Mesendoderm (in vitro differentiated cells): ENCODE data around the gene CTXN3.

Source experiments
- DNase-seq: peaks from one replicate; pipeline ENCODE4 v3.0.0; 2013
- H2AK5ac ChIP-seq: 2 replicates; pipeline ENCODE4 v1.6.1; 2013; ENCODE audit warnings: low read length, inconsistent platforms
- H2BK120ac ChIP-seq: 2 replicates; pipeline ENCODE4 v1.6.1; 2013; ENCODE audit warnings: low read depth, mild to moderate bottlenecking, low read length, moderate library complexity, mixed read lengths
- H2BK15ac ChIP-seq: replicated peaks from 2 replicates; pipeline ENCODE4 v1.6.1; 2013; ENCODE audit warnings: low read depth, mild to moderate bottlenecking, moderate library complexity
- H2BK5ac ChIP-seq: 2 replicates; pipeline ENCODE4 v1.6.1; 2013; ENCODE audit warnings: low read length, inconsistent platforms
- H3K18ac ChIP-seq: 2 replicates; pipeline ENCODE4 v1.6.1; 2013; ENCODE audit warnings: mild to moderate bottlenecking, low read length, mixed read lengths
- H3K23ac ChIP-seq: one replicate; pipeline ENCODE4 v1.6.1; 2013; ENCODE audit warnings: low read length
- H3K27ac ChIP-seq: 2 replicates; pipeline ENCODE4 v1.5.1; 2013; ENCODE audit warnings: low read depth, mild to moderate bottlenecking, inconsistent platforms, low read length, moderate library complexity
- H3K27me3 ChIP-seq: 2 replicates; pipeline ENCODE4 v1.6.1; 2013; ENCODE audit warnings: low read length, control low read depth, mild to moderate bottlenecking, inconsistent platforms; ENCODE audit not compliant: insufficient read depth, poor library complexity
- H3K36me3 ChIP-seq: 2 replicates; pipeline ENCODE4 v1.6.1; 2013; ENCODE audit warnings: low read length, inconsistent platforms; ENCODE audit not compliant: control insufficient read depth, insufficient read depth
- H3K4ac ChIP-seq: one replicate; pipeline ENCODE4 v1.6.1; 2013; ENCODE audit warnings: low read depth, mild to moderate bottlenecking, low read length, moderate library complexity
- H3K4me1 ChIP-seq: 2 replicates; pipeline ENCODE4 v1.6.1; 2013; ENCODE audit warnings: low read depth, low read length, inconsistent platforms; ENCODE audit not compliant: control insufficient read depth
- H3K4me2 ChIP-seq: 2 replicates; pipeline ENCODE4 v1.6.1; 2013; ENCODE audit warnings: low read length
- H3K4me3 ChIP-seq: 2 replicates; pipeline ENCODE4 v1.5.1; 2013; ENCODE audit warnings: mild to moderate bottlenecking, low read length
- H3K56ac ChIP-seq: one replicate; pipeline ENCODE4 v1.6.1; 2013; ENCODE audit warnings: low read length
- H3K79me1 ChIP-seq: 2 replicates; pipeline ENCODE4 v1.6.1; 2013; ENCODE audit warnings: low read length, inconsistent platforms
- H3K79me2 ChIP-seq: 2 replicates; pipeline ENCODE4 v1.6.1; 2013; ENCODE audit warnings: mild to moderate bottlenecking, low read length; ENCODE audit not compliant: control insufficient read depth, insufficient read depth
- H3K9ac ChIP-seq: 2 replicates; pipeline ENCODE4 v1.6.1; 2013; ENCODE audit warnings: low read length, inconsistent platforms
- H4K5ac ChIP-seq: one replicate; pipeline ENCODE4 v1.6.1; 2013; ENCODE audit warnings: low read length
- H4K8ac ChIP-seq: one replicate; pipeline ENCODE4 v1.6.1; 2013; ENCODE audit warnings: low read depth, mild to moderate bottlenecking, control low read depth, low read length, moderate library complexity
- WGBS: extraction: QIAGEN DNeasy Blood & Tissue Kit; methylation state at CpG from one replicate; pipeline ENCODE4 v1.1.7; 2013; ENCODE audit warnings: low lambda C conversion rate, missing lambda C conversion rate; ENCODE audit not compliant: insufficient coverage; ENCODE audit errors: extremely low coverage; 5-methylcytosine and 5-hydroxymethylcytosine counted together

CTXN3 gene

DNA sequence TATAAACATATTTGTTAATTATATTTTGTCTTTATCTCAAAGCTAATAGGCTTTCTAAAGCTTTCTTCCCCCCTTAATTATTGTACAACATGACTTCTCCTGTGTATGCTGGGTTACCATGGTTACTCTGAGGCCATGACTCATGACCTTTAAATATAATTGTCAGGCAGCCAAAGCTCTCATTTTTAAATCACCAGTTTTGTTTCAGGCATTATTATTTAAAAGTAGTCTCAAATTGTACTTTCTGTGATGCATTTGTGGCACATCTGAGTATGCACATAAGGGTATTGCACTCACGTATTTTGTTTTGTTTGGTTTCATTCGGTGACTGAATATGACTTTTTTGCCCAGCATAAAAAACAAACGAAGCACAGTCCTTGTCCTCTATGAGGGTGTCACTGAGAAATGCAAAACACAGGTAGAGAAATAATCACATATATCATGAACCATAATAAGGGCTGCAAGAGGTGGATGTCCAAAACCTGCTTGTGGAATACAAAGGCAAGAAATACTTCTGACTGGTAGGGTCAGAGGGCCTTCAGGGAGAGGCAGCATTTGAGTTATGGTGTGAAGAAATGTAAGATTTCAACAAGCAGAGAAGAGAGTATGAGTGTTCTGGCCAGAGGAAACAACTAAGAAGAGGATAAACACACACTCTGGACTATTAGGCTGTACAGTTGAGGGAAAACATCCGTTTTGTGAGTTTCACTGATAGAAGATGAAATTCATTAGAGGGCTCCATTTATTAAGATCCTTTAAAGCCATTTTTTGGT is 56.4 kb downstream of the CTXN3 start:
- Histone ChIP-seq H3K27me3 (no peaks in the 10 kb centered on the region), H3K56ac (no peak overlapping the region), H3K18ac (no peak overlapping the region), H4K8ac (no peak overlapping the region), H3K36me3 (no peaks in the 10 kb centered on the region), H3K79me1 (no peaks in the 10 kb centered on the region), H2BK15ac (no peak overlapping the region), H3K4me2 (no peak overlapping the region), H3K9ac (no peak overlapping the region), H3K79me2 (no peaks in the 10 kb centered on the region), H2AK5ac (no peak overlapping the region), H3K4me3 (no peak overlapping the region), H3K4ac (no peak overlapping the region), H4K5ac (no peak overlapping the region), H2BK5ac (no peak overlapping the region), H2BK120ac (no peak overlapping the region), H3K27ac (no peak overlapping the region), H3K4me1 (no peaks in the 10 kb centered on the region), H3K23ac (no peak overlapping the region)
- DNase-seq, result peak; percentile 62
- no CpG with 5 or more reads among the region's 4 CpGs for WGBS

GRCh38 chr5:127706691-127707090 is 57.8 kb downstream of the CTXN3 start:
- H3K4ac ChIP-seq, result no peak overlapping the region
- no peak overlapping the region for H2BK5ac ChIP-seq
- no peaks in the 10 kb centered on the region for H3K79me1 ChIP-seq
- H3K4me2 ChIP-seq, result no peak overlapping the region
- no peak overlapping the region for H2BK120ac ChIP-seq
- DNase-seq, result no peak
- H3K36me3 ChIP-seq, result no peaks in the 10 kb centered on the region
- H3K27ac ChIP-seq, result no peak overlapping the region
- no peak overlapping the region for H4K8ac ChIP-seq
- no peak overlapping the region for H2BK15ac ChIP-seq
- WGBS, result no CpG with 5 or more reads among the region's 1 CpG
- no peak overlapping the region for H3K23ac ChIP-seq
- no peak overlapping the region for H4K5ac ChIP-seq
- H3K27me3 ChIP-seq, result no peaks in the 10 kb centered on the region
- no peaks in the 10 kb centered on the region for H3K79me2 ChIP-seq
- no peak overlapping the region for H3K4me3 ChIP-seq
- no peaks in the 10 kb centered on the region for H3K4me1 ChIP-seq
- H3K56ac ChIP-seq, result no peak overlapping the region
- no peak overlapping the region for H3K18ac ChIP-seq
- no peak overlapping the region for H3K9ac ChIP-seq
- H2AK5ac ChIP-seq, result no peak overlapping the region

DNA sequence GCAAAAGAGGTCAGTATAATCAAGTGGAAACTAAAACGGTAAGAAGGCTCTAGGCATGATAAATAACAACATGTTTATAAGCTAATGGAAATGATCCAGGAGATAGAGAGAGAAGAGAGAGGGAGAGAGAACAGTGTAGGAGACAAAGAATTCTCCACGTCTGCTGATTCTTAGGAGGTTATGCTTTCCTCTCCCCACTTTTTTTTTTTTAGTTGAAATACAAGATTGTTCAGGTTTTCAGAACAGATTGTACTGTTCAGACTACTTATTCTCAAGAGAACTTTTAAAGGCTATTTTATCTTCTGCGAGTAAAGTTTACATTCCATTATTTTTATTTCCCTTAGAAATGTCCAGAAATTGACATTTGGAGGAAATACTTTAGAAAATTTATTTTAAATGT is 58.3 kb downstream of the CTXN3 start:
- no peak overlapping the region for H3K27ac ChIP-seq

More for the DNA sequence above, 58.3 kb downstream of the CTXN3 start:
- DNase-seq, result no peak
- Histone ChIP-seq H4K5ac (no peak overlapping the region), H3K4me3 (no peak overlapping the region), H2BK15ac (no peak overlapping the region), H2BK120ac (no peak overlapping the region), H3K4me2 (no peak overlapping the region), H2BK5ac (no peak overlapping the region), H2AK5ac (no peak overlapping the region), H3K4me1 (no peaks in the 10 kb centered on the region), H3K4ac (no peak overlapping the region), H3K36me3 (no peaks in the 10 kb centered on the region), H3K23ac (no peak overlapping the region), H3K9ac (no peak overlapping the region), H3K18ac (no peak overlapping the region), H4K8ac (no peak overlapping the region), H3K79me2 (no peaks in the 10 kb centered on the region), H3K79me1 (no peaks in the 10 kb centered on the region), H3K27me3 (no peaks in the 10 kb centered on the region), H3K56ac (no peak overlapping the region)
- no CpG with 5 or more reads among the region's 3 CpGs for WGBS
